Tongue (tissue), 3 donors: ENCODE results near the gene ARG2. TPM values are rescaled to one million over a fixed set of nuclear protein-coding genes. Genes with fewer than 3 reads are reported as not detected.

Experiments used
- DNase-seq: peaks from one replicate; pipeline ENCODE4 v3.0.0-alpha.2; 2015
- small RNA-seq: library from RNA; depleted of rRNA; stranded (forward); fragments of <200 nt; gene quantifications from one replicate; pipeline ENCODE3, GENCODE V24; 2014; ENCODE audit warnings: low replicate concordance
- total RNA-seq: library from RNA; depleted of rRNA; stranded (reverse); fragments of >200 nt; gene quantifications from one replicate; pipeline ENCODE4 v1.2.3, GENCODE V29; 2014

The ARG2 gene
- total RNA-seq, 1 donor from 2014 or later, result 3.9 TPM

GRCh38 chr14:67694791-67695393 is 75.2 kb downstream of the ARG2 start:
- peak; percentile 84 for DNase-seq

DNA sequence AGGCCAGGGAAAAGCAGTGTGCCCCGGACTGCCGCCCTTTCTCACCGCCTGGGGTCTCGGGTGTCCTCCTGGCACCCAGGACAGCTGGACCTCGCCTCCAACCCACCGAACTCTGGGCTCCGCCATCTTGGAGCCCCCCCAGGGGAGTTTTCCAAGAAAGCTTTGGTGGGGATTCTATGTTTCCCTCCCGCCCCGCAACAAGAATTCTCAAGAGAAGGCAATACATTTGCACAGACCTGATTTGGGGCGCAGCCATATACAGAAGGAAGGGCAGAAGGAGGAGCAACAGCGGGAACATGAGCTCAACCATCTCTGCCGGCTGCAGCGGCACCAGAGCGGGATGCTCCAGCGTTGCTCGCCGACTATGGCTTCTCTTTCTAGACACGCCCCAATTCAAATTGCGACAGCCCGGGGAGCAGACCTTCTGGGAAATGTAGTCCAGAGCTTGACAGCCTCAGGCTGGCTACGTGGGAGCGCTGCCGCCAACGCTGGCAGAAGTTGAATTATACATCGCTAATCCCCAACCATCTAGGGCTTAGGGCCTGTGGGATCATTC is 75.8 kb downstream of the ARG2 start, which contains the start of gene RDH11:
RDH11 (minus strand) TSS at position 371 of the 556 bp plus-strand sequence; CDS start at position 310, 61 bp downstream.
- DNase-seq, result peak; percentile 96

GRCh38 chr14:67697006-67697405 is 77.3 kb downstream of the ARG2 start:
- DNase-seq, result no peak

GRCh38 chr14:67698179-67698578 is 78.5 kb downstream of the ARG2 start:
- DNase-seq, result no peak

Small RNA genes lying within 50 kb of the gene (small RNA-seq; reads per million reads assigned to genes)
- gene AL132640.3 (not detected), gene RF00019 (not detected), gene RNA5SP386 (not detected)

Other genes starting within 250 kb of the ARG2 start
- 4.1 TPM for gene PLEK2, start 207.8 kb upstream of the ARG2 start, total RNA-seq
- gene TMEM229B, start 131.2 kb upstream of the ARG2 start, total RNA-seq, result 1.6 TPM
- 4.3 TPM for gene PLEKHH1, start 86.6 kb upstream of the ARG2 start, total RNA-seq
- 16.0 TPM for gene PIGH, start 19.7 kb upstream of the ARG2 start, total RNA-seq
- gene VTI1B, start 54.7 kb downstream of the ARG2 start, total RNA-seq, result 37.8 TPM
- 49.4 TPM for gene RDH11, start 75.8 kb downstream of the ARG2 start, total RNA-seq
- 0.10 TPM for gene RDH12, start 82.0 kb downstream of the ARG2 start, total RNA-seq
- 17.4 TPM for gene ZFYVE26, start 196.7 kb downstream of the ARG2 start, total RNA-seq
- 37.8 TPM for gene RAD51B, start 199.9 kb downstream of the ARG2 start, total RNA-seq